T-cell (primary cell): ENCODE measurements around the gene SEPTIN11. TPM values are rescaled to one million over a fixed set of nuclear protein-coding genes. Genes with fewer than 3 reads are reported as not detected.

ENCODE experiments used
- ATAC-seq, 4 experiments: fragments of 200-7000 bp in 3 of 4; fragments of 150-1000 bp in 1 of 4; cut with Tn5 transposase; replicated peaks in 1 of 4; 1 replicate in 3 of 4; 2 replicates in 1 of 4; pipeline ENCODE4 v1.10.0; 2021; ENCODE audit warnings: moderate library complexity in 3 of 4, mild to moderate bottlenecking in 2 of 4, moderate number of reproducible peaks in 1 of 4
- CTCF ChIA-PET, 2 donors: fragments of 300-600 bp; sonication (Branson Sonifier 250); formaldehyde crosslinking; loops; one replicate each; lab custom pipeline; 2022; ENCODE audit warnings: antibody characterized with exemption in 2 of 2; lab: Charles Lee
- POLR2A ChIA-PET, 2 donors: fragments of 300-600 bp; sonication (Branson Sonifier 250); formaldehyde crosslinking; loops; one replicate each; lab custom pipeline; 2022; ENCODE audit warnings: antibody characterized with exemption in 2 of 2; lab: Charles Lee
- DNase-seq, 35 experiments: peaks; one replicate each; pipeline versions ENCODE4 v3.0.0 to v3.0.0-alpha.2; 2013 to 2023
- H3K27ac ChIP-seq: one replicate; pipeline ENCODE4 v1.5.1; 2013; ENCODE audit warnings: low read length
- H3K27me3 ChIP-seq, 2 experiments: replicated peaks in 1 of 2; 1 replicate in 1 of 2; 2 replicates in 1 of 2; pipeline versions ENCODE4 v1.6.1 to v1.7.0; 2013; ENCODE audit warnings: low read length in 1 of 2, mixed read lengths in 1 of 2; ENCODE audit not compliant: control insufficient read depth in 2 of 2, insufficient read depth in 2 of 2; ENCODE audit errors: extremely low read depth in 1 of 2
- H3K36me3 ChIP-seq, 2 donors: 1 replicate in 1 of 2; 2 replicates in 1 of 2; pipeline versions ENCODE4 v1.6.1 to v1.7.0; 2013; ENCODE audit warnings: low read length in 1 of 2; ENCODE audit not compliant: control insufficient read depth in 2 of 2, insufficient read depth in 1 of 2; ENCODE audit errors: extremely low read depth in 1 of 2
- H3K4me1 ChIP-seq, 2 experiments: 1 replicate in 1 of 2; 2 replicates in 1 of 2; pipeline versions ENCODE4 v1.6.1 to v1.7.0; 2013; ENCODE audit warnings: low read length in 2 of 2, mixed read lengths in 1 of 2; ENCODE audit not compliant: insufficient read depth in 2 of 2, control insufficient read depth in 1 of 2; ENCODE audit errors: extremely low read depth in 1 of 2
- H3K4me3 ChIP-seq, 2 donors: 1 replicate in 1 of 2; 2 replicates in 1 of 2; pipeline versions ENCODE4 v1.5.1 to v1.7.0; 2013; ENCODE audit warnings: mild to moderate bottlenecking in 2 of 2, low read length in 1 of 2, moderate library complexity in 1 of 2; ENCODE audit not compliant: control insufficient read depth in 1 of 2; ENCODE audit errors: extremely low read depth in 1 of 2
- H3K9me3 ChIP-seq: 2 replicates; pipeline ENCODE4 v1.7.0; 2013
- H3K27ac Mint-ChIP-seq, 2 donors: one replicate each; pipeline ENCODE4 v1.8.0; 2020 to 2021; ENCODE audit warnings: mild to moderate bottlenecking in 2 of 2, mixed read lengths in 2 of 2
- H3K27me3 Mint-ChIP-seq, 2 donors: one replicate each; pipeline ENCODE4 v1.8.0; 2021 to 2022; ENCODE audit warnings: mixed read lengths in 2 of 2
- H3K36me3 Mint-ChIP-seq: one replicate; pipeline ENCODE4 v1.8.0; 2021; ENCODE audit warnings: mixed read lengths
- H3K4me1 Mint-ChIP-seq, 3 donors: one replicate each; pipeline ENCODE4 v1.8.0; 2020 to 2022; ENCODE audit warnings: mixed read lengths in 3 of 3, mild to moderate bottlenecking in 1 of 3
- H3K4me3 Mint-ChIP-seq, 3 donors: one replicate each; pipeline ENCODE4 v1.8.0; 2020 to 2022; ENCODE audit warnings: mild to moderate bottlenecking in 3 of 3, mixed read lengths in 3 of 3, moderate library complexity in 3 of 3
- H3K9me3 Mint-ChIP-seq, 3 donors: one replicate each; pipeline ENCODE4 v1.8.0; 2020 to 2022; ENCODE audit warnings: mixed read lengths in 3 of 3
- WGBS: methylation state at CpG from one replicate; pipeline ENCODE4 v1.1.5; 2013; ENCODE audit warnings: missing lambda C conversion rate; ENCODE audit not compliant: insufficient coverage; 5-methylcytosine and 5-hydroxymethylcytosine counted together
- total RNA-seq, 35 experiments: library from RNA in 6 of 35; stranded (reverse) in 6 of 35; fragments of 120-200 nt in 1 of 35; gene quantifications; one replicate each; pipeline versions ENCODE4 v1.2.1 to v1.2.4 and lab custom pipeline; 2013 to 2026

SEPTIN11 gene
- total RNA-seq, 5 donors from 2014 or later (not counting 1 experiment from before 2014, with no cell fraction given) = 20.9 to 25.0 (median 22.8) TPM

DNA sequence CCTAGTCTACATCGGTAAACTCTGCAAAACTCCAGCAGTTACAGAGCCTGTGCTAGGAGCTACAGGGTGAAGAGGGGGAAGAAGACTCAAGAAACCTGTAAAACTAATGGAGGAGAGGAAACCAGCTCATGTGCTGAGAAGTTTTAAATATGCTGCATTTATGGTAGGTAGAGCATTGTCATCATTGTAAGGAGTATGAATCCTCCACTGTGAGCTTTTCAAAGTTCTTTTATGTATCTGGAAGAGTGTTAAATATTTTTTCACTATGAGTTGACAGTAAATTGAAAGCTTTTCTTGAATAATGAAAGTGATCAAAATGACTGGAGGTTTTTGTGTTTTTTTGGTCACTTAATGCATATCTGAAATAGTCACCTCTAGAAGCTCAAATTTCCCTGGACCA, 46.2 kb downstream of the SEPTIN11 start:
- no peaks in the 10 kb centered on the region for H3K9me3 ChIP-seq
- H3K36me3 ChIP-seq = peaks cover 0 to 7% of the 10 kb centered on the region in 2 donors
- no peak overlapping the region for H3K4me3 ChIP-seq
- ATAC-seq (no peak), DNase-seq (no peak)
- peaks cover 31 to 48% of the 10 kb centered on the region in 2 experiments for H3K4me1 ChIP-seq
- peaks cover 44 to 53% (median 46%) of the 10 kb centered on the region in 3 donors for H3K4me1 Mint-ChIP-seq
- POLR2A ChIA-PET = interaction anchor here (0.5 to 1.1 kb wide), 4 partner anchors 53 to 198 kb away, joined by 3 to 10 read pairs (median 4); partner anchors contain the start of gene CCNI (in 1 of the 2)
- H3K27me3 Mint-ChIP-seq = no peaks in the 10 kb centered on the region
- H3K27me3 ChIP-seq = no peaks in the 10 kb centered on the region
- no CpG with 5 or more reads among the region's 1 CpG for WGBS
- CTCF ChIA-PET = interaction anchor here (0.6 to 2.2 kb wide), 5 partner anchors 10 to 100 kb away, joined by 3 to 11 read pairs (median 5); no protein-coding TSS in a partner anchor
- H3K27ac Mint-ChIP-seq = no peak overlapping the region
- H3K9me3 Mint-ChIP-seq = no peaks in the 10 kb centered on the region
- H3K27ac ChIP-seq = no peak overlapping the region
- peaks cover 41% of the 10 kb centered on the region for H3K36me3 Mint-ChIP-seq
- no peak overlapping the region for H3K4me3 Mint-ChIP-seq

DNA sequence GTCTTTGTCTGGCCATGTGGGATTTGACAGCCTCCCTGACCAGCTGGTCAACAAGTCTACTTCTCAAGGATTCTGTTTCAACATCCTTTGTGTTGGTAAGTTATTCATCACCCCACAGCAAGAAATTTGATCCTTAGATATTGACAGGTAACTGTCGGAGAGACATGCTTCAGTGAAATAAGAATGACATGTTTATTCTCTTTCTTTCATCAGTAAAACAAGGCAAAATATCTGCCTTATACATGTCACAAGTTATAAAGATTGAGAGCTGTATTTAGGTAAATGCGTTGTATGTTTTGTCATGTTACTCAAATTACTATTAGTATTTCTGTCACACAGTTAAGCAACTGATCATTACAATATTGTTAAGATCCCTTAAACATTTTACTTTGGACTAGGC, 46.9 kb downstream of the SEPTIN11 start:
- ChIA-PET POLR2A (interaction anchor here (0.7 to 1.1 kb wide), 3 partner anchors 79 to 354 kb away, joined by 3 to 4 read pairs (median 3); partner anchors contain the start of gene CCNI (in 1 of the 2)), CTCF (interaction anchor here (0.6 to 1.4 kb wide), 5 partner anchors 25 to 708 kb away, joined by 3 to 5 read pairs (median 3); no protein-coding TSS in a partner anchor)
- peaks cover 38 to 47% (median 40%) of the 10 kb centered on the region in 3 donors for H3K4me1 Mint-ChIP-seq
- H3K4me3 Mint-ChIP-seq = no peak overlapping the region
- no peak overlapping the region for H3K27ac ChIP-seq
- H3K4me3 ChIP-seq = no peak overlapping the region
- H3K9me3 Mint-ChIP-seq = no peaks in the 10 kb centered on the region
- H3K27ac Mint-ChIP-seq = no peak overlapping the region
- ATAC-seq (no peak), DNase-seq (no peak)
- H3K9me3 ChIP-seq = no peaks in the 10 kb centered on the region
- H3K36me3 Mint-ChIP-seq = peaks cover 42% of the 10 kb centered on the region
- WGBS = no CpG with 5 or more reads among the region's 2 CpGs
- H3K27me3 Mint-ChIP-seq = no peaks in the 10 kb centered on the region
- H3K4me1 ChIP-seq = peaks cover 27 to 41% of the 10 kb centered on the region in 2 experiments
- H3K36me3 ChIP-seq = peaks cover 0 to 7% of the 10 kb centered on the region in 2 donors
- no peaks in the 10 kb centered on the region for H3K27me3 ChIP-seq

DNA sequence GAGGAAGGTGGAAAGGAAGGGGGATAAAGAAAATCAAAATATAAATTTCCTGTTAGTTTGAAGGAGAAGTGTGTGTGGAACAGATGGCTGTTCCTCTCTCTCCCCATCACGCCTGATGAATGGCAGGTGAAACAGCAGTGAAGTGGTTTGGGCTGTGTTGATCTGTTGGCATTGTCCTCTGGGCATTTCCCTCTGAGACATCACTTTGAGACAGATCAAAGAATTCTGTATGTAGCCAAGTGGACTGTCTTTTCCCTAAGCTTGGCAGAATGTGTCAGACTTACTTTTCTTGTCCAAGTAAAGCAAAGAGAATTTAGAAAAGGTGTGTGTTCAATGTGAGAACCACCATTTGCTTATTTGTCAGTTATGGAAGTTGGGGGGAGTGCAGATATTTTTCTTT, 47.5 kb downstream of the SEPTIN11 start:
- no peaks in the 10 kb centered on the region for H3K9me3 ChIP-seq
- Mint-ChIP-seq H3K4me1 (peaks cover 34 to 45% (median 35%) of the 10 kb centered on the region in 3 donors), H3K9me3 (no peaks in the 10 kb centered on the region), H3K4me3 (no peak overlapping the region), H3K36me3 (peaks cover 42% of the 10 kb centered on the region), H3K27me3 (no peaks in the 10 kb centered on the region), H3K27ac (no peak overlapping the region)
- no CpG with 5 or more reads among the region's 1 CpG for WGBS
- H3K27ac ChIP-seq = no peak overlapping the region
- no peak for ATAC-seq
- H3K4me3 ChIP-seq = no peak overlapping the region
- ChIA-PET POLR2A (no interaction called here), CTCF (no interaction called here)
- H3K4me1 ChIP-seq = peaks cover 27 to 39% of the 10 kb centered on the region in 2 experiments
- DNase-seq = no peak
- peaks cover 0 to 7% of the 10 kb centered on the region in 2 donors for H3K36me3 ChIP-seq
- H3K27me3 ChIP-seq = no peaks in the 10 kb centered on the region

DNA sequence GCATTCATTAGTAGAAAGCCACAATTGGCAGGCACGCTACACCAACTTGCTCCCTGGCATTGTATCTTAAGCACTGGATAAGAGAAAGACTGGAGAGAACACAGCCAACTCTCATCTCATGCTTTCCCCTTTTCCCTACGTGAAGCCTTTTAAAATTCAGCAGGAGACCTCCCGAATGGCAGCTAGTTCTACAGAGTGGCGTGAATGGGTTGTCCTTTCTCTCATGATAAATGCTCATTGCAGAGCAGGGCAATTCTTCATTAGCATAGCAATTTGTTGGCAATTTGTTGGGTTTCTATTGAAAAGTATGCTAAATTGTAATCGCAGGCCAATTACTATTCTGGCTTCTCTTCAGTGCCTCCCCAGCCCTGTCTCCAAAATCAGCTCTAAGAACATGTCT, 48.0 kb downstream of the SEPTIN11 start:
- Mint-ChIP-seq H3K36me3 (peaks cover 42% of the 10 kb centered on the region), H3K27me3 (no peaks in the 10 kb centered on the region), H3K27ac (no peak overlapping the region), H3K9me3 (no peaks in the 10 kb centered on the region), H3K4me1 (peaks cover 34 to 45% (median 35%) of the 10 kb centered on the region in 3 donors), H3K4me3 (no peak overlapping the region)
- no peaks in the 10 kb centered on the region for H3K27me3 ChIP-seq
- no peak overlapping the region for H3K4me3 ChIP-seq
- no peak overlapping the region for H3K27ac ChIP-seq
- peaks cover 27 to 39% of the 10 kb centered on the region in 2 experiments for H3K4me1 ChIP-seq
- H3K9me3 ChIP-seq = no peaks in the 10 kb centered on the region
- 95% methylated on average over 3 of the region's 5 CpGs for WGBS
- no peak for ATAC-seq
- peaks cover 0 to 7% of the 10 kb centered on the region in 2 donors for H3K36me3 ChIP-seq
- ChIA-PET CTCF (no interaction called here), POLR2A (no interaction called here)
- DNase-seq = no peak

DNA sequence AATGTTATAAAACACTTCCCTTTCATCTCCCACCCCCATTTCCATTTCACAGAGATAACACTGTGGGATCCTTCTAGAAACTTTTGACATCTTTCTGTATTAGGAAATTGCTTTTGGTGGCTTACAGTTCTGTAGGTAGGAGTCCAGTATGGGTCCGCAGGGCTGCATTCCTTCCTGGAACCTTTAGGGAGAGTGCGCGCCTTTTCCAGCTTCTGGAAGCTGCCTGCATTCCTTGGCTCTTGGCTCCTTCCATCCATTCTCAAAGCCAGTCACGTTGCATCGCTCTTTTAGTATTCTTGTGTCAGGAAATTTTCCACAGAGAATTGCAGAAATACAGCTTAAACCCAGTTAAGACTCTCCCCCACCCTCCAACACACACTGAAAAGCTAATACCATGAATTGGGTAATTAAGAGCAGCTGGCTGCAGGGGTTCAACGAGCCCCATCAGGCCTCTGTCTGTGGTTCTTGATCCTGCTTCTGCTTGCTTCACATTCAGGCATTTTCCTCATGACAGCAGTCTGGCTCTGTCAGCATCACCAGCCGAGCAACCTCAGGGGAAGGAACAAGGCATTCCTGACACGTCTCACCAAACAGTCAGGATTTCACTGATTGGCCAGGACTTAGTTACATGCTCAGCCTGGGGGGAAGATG, 48.8 kb downstream of the SEPTIN11 start:
- Histone ChIP-seq H3K4me1 (peaks cover 19 to 39% of the 10 kb centered on the region in 2 experiments), H3K27me3 (no peaks in the 10 kb centered on the region), H3K4me3 (no peak overlapping the region), H3K27ac (no peak overlapping the region), H3K36me3 (peaks cover 0 to 7% of the 10 kb centered on the region in 2 donors), H3K9me3 (no peaks in the 10 kb centered on the region)
- Mint-ChIP-seq H3K36me3 (peaks cover 45% of the 10 kb centered on the region), H3K4me1 (peaks cover 33 to 43% (median 35%) of the 10 kb centered on the region in 3 donors), H3K9me3 (no peaks in the 10 kb centered on the region), H3K4me3 (no peak overlapping the region), H3K27me3 (no peaks in the 10 kb centered on the region), H3K27ac (no peak overlapping the region)
- ChIA-PET POLR2A (no interaction called here), CTCF (no interaction called here)
- DNase-seq (no peak), ATAC-seq (no peak)
- WGBS = 93% methylated on average over 3 of the region's 8 CpGs
